Small intestine (tissue), 7 donors: ENCODE data around the gene ECE2. TPM values are rescaled to one million over a fixed set of nuclear protein-coding genes. Genes with fewer than 3 reads are reported as not detected.
"Not testable (repeated sequence)": the region's sequence is repeated elsewhere in the genome, so short reads cannot be mapped to it uniquely, and the experiment has no call there.

Experiments used
- DNase-seq, 2 donors: peaks; one replicate each; pipeline versions ENCODE4 v3.0.0 to v3.0.0-alpha.2; 2013
- FAIRE-seq: peaks from 2 replicates; lab custom pipeline; 2012; peaks lifted over from hg19 to GRCh38; lab: Jason Lieb, UNC
- H3K27ac ChIP-seq, 3 donors: one replicate each; pipeline ENCODE4 v1.5.1; 2013; ENCODE audit warnings: low read length in 2 of 3, mild to moderate bottlenecking in 2 of 3, control low read depth in 1 of 3, inconsistent platforms in 1 of 3, low read depth in 1 of 3, moderate library complexity in 1 of 3
- H3K27me3 ChIP-seq, 3 donors: one replicate each; pipeline ENCODE4 v1.6.1; 2013; ENCODE audit warnings: low read length in 3 of 3, inconsistent platforms in 1 of 3; ENCODE audit not compliant: control insufficient read depth in 3 of 3, insufficient read depth in 3 of 3
- H3K36me3 ChIP-seq, 3 donors: one replicate each; pipeline ENCODE4 v1.6.1; 2013; ENCODE audit warnings: low read length in 3 of 3, inconsistent platforms in 1 of 3, low read depth in 1 of 3, mild to moderate bottlenecking in 1 of 3, moderate library complexity in 1 of 3; ENCODE audit not compliant: control insufficient read depth in 3 of 3, insufficient read depth in 2 of 3
- H3K4me1 ChIP-seq, 3 donors: one replicate each; pipeline ENCODE4 v1.6.1; 2013; ENCODE audit warnings: low read length in 2 of 3, inconsistent platforms in 1 of 3, low read depth in 1 of 3, mild to moderate bottlenecking in 1 of 3, moderate library complexity in 1 of 3; ENCODE audit not compliant: control insufficient read depth in 3 of 3, insufficient read depth in 2 of 3
- H3K4me3 ChIP-seq, 3 donors: one replicate each; pipeline ENCODE4 v1.5.1; 2013; ENCODE audit warnings: low read length in 3 of 3, control low read depth in 1 of 3, inconsistent platforms in 1 of 3, low read depth in 1 of 3, mild to moderate bottlenecking in 1 of 3, moderate library complexity in 1 of 3
- H3K9me3 ChIP-seq, 2 donors: one replicate each; pipeline ENCODE4 v1.6.1; 2013; ENCODE audit warnings: low read depth in 1 of 2, low read length in 1 of 2; ENCODE audit not compliant: control insufficient read depth in 2 of 2, insufficient read depth in 1 of 2
- WGBS, 3 donors: extraction: QIAGEN DNeasy Blood & Tissue Kit; methylation state at CpG; one replicate each; pipeline ENCODE4 v1.1.7; 2013; 5-methylcytosine and 5-hydroxymethylcytosine counted together
- polyA plus RNA-seq, 4 donors: library from polyadenylated mRNA; stranded (reverse) in 3 of 4; unstranded in 1 of 4; fragments of 200-250 nt in 3 of 4; fragments of 120-200 nt in 1 of 4; gene quantifications; one replicate each; pipeline versions ENCODE4 v1.2.1 to v1.2.3, GENCODE V29; 2013
- donor health status: healthy with polysubstance abuse.
- donor health status: control.
- donor health status: control.
- donor health status: Bipolar disorder and iron deficiency.
- donor health status: healthy.

The ECE2 gene
- polyA plus RNA-seq, 4 donors: 0.04 to 2.1 TPM; not detected in 2

DNA sequence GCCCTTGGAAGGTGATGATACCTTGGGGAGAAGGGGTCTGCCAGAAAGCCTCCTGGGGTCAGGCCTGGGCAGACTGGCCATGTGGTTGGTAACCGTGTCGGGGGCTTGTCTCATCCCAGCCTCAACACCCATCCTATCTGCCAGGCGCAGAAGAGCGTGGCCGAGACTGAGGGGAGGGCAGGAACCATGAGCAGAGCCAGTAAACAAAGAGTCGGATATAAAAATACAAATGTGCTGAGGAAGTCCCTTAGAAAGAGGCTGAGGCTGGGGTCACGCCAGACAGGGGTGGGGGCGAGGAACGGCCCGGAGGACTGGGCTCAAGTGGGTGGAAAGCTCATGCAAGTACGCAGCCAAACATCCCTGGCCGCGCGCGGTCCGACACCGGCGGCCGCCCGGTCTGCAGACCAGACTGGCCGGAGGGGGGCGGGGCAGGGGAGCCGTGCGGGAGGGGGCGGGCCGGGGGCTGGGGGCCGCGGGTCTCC, 16.4 kb upstream of the ECE2 start:
- Histone ChIP-seq H3K27me3 (peaks cover 0 to 46% (median 20%) of the 10 kb centered on the region in 3 donors), H3K4me3 (no peak overlapping the region)

DNA sequence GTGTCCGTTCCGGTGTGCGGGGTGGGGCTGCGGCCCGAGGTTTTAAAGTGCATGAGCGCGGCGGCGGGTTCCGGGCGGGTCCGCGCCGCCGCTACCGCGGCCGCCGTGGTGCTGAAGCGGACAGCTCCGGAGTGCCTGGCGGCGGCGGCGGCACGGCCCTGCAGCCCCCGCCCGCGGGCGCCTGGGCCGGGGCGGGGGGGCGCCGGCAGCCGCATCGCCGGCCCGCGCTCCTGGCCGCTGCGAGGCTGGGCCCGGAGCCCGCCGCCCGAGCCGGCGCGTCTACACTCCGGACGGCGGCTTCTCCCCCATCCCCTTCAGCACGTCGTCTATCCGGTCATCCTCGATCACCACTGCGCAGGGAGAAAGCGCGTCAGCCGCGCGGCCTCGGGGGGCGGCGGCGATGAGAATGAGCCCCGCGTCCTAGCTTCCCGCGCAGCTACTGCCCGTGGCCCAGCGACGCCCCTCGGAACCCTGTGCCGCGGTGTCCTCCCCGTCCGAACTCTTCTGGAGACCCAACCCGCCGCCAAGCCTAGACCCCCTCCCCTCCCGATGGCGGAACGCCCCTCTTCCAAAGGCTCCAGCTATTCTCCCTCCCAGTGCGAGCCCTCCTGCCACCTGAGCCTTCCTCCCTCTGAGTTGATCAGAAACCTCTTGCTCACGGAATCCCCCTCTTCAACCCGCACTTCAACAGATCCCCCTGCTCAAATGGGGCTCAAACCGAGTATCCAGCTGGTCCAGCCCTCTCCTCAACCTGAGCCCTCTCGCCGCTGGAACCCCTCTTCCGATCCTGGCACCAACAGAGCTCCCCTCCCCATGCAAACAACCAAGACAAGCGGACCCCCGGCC, 15.7 kb upstream of the ECE2 start:
- 1 to 2% (median 1%) methylated on average over 48 to 91 of the region's 91 CpGs for WGBS, 3 donors
- no peaks in the 10 kb centered on the region for H3K9me3 ChIP-seq
- peak overlapping the region in 2 of 3 donors; percentile 13 to 14 for H3K4me3 ChIP-seq
- peaks cover 0 to 16% (median under 1%) of the 10 kb centered on the region in 3 donors for H3K36me3 ChIP-seq
- H3K27ac ChIP-seq: no peak overlapping the region
- DNase-seq (peak in 1 of 2 donors; percentile 64), FAIRE-seq (no peak)
- peaks cover 0 to 11% (median 7%) of the 10 kb centered on the region in 3 donors for H3K4me1 ChIP-seq
- H3K27me3 ChIP-seq: peaks cover 0 to 49% (median 23%) of the 10 kb centered on the region in 3 donors

More for the DNA sequence above, 16.4 kb upstream of the ECE2 start:
- H3K9me3 ChIP-seq: no peaks in the 10 kb centered on the region
- peaks cover 0 to 11% (median 7%) of the 10 kb centered on the region in 3 donors for H3K4me1 ChIP-seq
- WGBS, 3 donors: 18 to 24% (median 23%) methylated on average over 16 to 28 of the region's 28 CpGs
- H3K27ac ChIP-seq: no peak overlapping the region
- peaks cover 0 to 16% (median 2%) of the 10 kb centered on the region in 3 donors for H3K36me3 ChIP-seq
- no peak for FAIRE-seq
- no peak for DNase-seq

DNA sequence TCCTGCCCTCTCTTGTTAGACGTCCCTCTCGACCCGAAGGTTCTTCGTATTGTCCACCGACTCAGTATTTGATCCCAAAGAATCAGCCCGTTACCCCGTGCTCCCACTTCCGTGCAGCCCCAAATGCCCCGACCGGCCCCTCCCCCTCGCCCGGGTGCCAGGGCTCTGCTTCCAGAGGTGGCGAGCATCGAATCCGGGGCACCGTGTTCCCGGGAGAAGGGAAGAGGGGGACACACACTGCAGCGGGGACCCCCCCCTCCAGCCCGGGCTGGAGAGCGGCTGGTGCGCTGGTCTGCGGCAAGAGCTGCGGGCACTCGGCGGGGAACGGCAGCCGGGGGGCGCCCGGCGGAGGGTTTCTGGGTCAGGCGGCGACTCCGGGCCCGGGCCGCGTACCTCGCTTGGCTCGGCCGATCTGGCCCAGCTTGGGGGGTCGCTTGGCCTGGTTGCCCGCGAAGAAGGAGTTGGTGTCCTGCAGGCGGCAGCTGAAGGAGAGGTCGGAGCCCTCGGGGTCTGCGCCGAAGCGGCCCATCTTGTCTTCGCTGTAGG, 15.0 kb upstream of the ECE2 start:
- DNase-seq (peak in 1 of 2 donors; percentile 19), FAIRE-seq (no peak)
- 1 to 2% (median 2%) methylated on average over 43 to 49 of the region's 49 CpGs for WGBS, 3 donors
- Histone ChIP-seq H3K27ac (no peak overlapping the region), H3K4me1 (peaks cover 0 to 11% (median 7%) of the 10 kb centered on the region in 3 donors), H3K4me3 (peak overlapping the region; percentile 4 to 57 (median 48)), H3K36me3 (peaks cover 0 to 16% (median 0%) of the 10 kb centered on the region in 3 donors), H3K27me3 (peaks cover 0 to 49% (median 23%) of the 10 kb centered on the region in 3 donors), H3K9me3 (no peaks in the 10 kb centered on the region)

DNA sequence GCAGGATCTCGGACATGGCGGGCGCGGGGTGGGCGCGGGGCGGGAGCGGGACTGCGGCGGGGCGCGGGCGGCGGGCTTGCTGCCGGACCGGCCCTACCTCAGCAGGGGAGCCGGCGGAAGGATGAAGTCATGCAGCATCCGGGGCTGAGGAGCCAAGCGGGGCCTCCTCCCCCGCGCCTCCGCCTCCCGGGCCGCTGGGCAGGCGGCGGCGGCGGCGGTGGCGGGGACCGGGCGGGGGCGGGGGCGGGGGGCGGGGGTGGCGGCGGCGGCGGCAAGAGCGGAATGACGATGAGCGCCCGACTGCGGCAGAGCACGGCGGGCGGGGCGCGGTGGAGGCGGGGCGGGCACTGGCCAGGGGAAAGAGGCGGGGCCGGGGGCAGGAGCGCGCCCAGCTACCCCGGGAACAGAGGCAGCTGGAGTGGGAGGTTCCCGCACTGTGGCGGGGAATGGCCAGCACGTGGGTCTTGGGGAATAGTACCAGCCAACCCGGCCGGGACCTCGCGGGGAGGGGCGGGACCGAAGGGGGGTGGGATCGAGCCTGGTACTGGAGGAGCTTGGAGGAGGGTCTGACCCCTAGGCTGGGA, 14.5 kb upstream of the ECE2 start, which contains the start of gene CAMK2N2:
Gene CAMK2N2, minus strand, starts transcription at position 284 of the 584 bp plus-strand sequence. Its CDS starts 268 bp downstream, at position 16.
- FAIRE-seq (no peak), DNase-seq (peak; percentile 32 to 39)
- peak within 1 kb of the TSS; percentile 13 to 57 (median 48) for H3K4me3 ChIP-seq
- WGBS, 3 donors: 0 to 2% (median 0%) methylated on average over 13 to 67 of the region's 67 CpGs
- H3K36me3 ChIP-seq: peaks cover 0 to 16% (median 0%) of the 10 kb centered on the region in 3 donors
- no peaks in the 10 kb centered on the region for H3K9me3 ChIP-seq
- H3K27ac ChIP-seq: no peak within 1 kb of the TSS
- H3K27me3 ChIP-seq: peaks cover 0 to 49% (median 23%) of the 10 kb centered on the region in 3 donors
- H3K4me1 ChIP-seq: peaks cover 0 to 11% (median 7%) of the 10 kb centered on the region in 3 donors

DNA sequence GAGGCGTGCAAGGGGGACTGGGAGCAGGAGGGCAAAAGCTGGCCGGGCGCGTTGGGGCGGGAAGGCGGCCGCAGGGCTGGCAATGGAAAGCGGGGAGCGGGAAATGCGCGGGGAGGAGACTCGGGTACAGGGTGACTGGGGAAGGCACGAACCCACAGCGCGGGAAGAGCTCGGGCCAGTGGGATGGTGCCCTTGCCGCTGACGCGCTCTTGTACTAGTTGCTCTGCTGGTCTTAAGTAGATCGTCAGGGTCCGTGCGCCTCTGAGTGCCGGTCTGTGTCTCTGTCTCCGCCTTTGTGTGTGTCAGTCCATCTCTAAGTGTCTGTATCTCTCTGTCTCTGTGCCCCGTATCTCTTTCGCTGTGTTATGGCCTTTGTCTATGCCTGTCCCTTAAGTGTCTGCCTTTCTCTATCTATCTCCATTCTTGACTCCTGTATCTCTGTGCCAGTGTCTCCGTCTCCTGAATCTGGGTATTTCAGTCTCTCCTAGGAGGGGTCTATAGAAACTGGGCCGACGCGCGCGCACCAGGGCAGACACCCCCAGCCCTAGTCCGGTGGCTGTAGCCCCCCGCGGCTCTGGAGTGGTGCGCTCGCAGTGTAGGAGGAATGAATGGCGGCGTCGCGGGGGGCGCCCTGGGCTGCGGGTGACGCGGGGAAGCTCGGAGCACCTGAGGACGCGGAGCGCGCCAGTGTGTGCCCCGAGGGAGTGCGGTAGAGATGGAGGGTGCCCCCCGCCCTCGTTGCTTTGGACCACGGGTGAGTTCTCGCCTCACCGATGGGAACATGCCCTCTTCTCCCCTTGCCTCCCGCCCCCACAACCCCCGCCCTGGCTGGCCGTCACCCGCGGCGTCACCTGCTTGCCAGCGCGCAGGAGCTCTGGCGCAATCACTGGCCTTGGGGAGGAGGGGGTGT, 13.7 kb upstream of the ECE2 start:
- peaks cover 0 to 11% (median 7%) of the 10 kb centered on the region in 3 donors for H3K4me1 ChIP-seq
- no peaks in the 10 kb centered on the region for H3K9me3 ChIP-seq
- no peak overlapping the region for H3K27ac ChIP-seq
- FAIRE-seq: no peak
- DNase-seq: peak in 1 of 2 donors; percentile 30
- WGBS, 3 donors: 1 to 2% (median 2%) methylated on average over 52 to 66 of the region's 66 CpGs
- peaks cover 0 to 16% (median 0%) of the 10 kb centered on the region in 3 donors for H3K36me3 ChIP-seq
- peak overlapping the region in 1 of 3 donors; percentile 57 for H3K4me3 ChIP-seq
- H3K27me3 ChIP-seq: peaks cover 0 to 49% (median 23%) of the 10 kb centered on the region in 3 donors

DNA sequence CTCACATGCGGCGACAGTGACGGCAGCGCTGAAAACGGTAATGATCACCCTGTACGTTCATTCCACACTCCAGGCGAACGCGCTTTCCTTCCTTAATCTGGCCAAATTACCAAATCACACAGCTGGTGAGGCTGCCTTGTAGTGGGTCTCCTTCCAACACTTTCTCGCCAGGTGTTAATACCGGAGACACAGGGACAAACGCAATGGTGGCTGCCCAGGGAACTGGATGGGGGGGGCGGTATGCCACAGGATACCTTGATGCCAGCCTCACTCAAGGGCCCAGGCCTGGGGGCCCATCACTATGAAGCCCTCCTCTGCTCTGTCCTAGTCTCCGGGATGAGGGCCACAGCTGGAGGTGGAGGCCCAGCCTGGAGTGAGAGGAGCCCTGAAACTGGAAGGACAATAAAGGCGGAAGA, 13.1 kb upstream of the ECE2 start:
- Histone ChIP-seq H3K4me3 (no peak overlapping the region), H3K27me3 (peaks cover 0 to 52% (median 23%) of the 10 kb centered on the region in 3 donors), H3K27ac (no peak overlapping the region), H3K9me3 (peaks cover 0 to 7% of the 10 kb centered on the region in 2 donors), H3K36me3 (peaks cover 0 to 13% (median 0%) of the 10 kb centered on the region in 3 donors), H3K4me1 (peaks cover 0 to 11% (median 7%) of the 10 kb centered on the region in 3 donors)
- FAIRE-seq: no peak
- WGBS, 3 donors: 9 to 17% (median 11%) methylated on average over 15 of the region's 15 CpGs
- no peak for DNase-seq

DNA sequence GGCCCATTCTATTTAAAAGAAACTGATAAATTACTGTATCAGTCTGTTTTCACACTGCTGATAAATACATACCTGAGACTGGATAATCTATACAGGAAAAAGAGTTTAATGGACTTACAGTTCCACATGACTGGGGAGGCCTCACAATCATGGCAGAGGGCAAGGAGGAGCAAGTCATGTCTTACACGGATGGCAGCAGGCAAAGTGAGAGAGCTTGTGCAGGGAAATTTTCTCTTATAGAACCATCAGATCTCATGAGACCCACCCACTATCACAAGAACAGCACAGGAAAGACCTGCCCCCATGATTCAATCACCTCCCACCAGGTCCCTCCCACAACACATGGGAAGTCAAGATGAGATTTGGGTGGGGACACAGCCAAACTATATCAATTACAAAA, 8.6 kb upstream of the ECE2 start:
- not testable (repeated sequence) for DNase-seq, H3K4me3 ChIP-seq, FAIRE-seq, H3K9me3 ChIP-seq, H3K27ac ChIP-seq, H3K4me1 ChIP-seq, H3K36me3 ChIP-seq
- peaks cover 0 to 28% (median 10%) of the 10 kb centered on the region in 3 donors for H3K27me3 ChIP-seq
- 86 to 96% (median 95%) methylated on average over 1 of the region's 1 CpG for WGBS, 3 donors
